ENCODE results near the gene SYTL2.
"Not testable (repeated sequence)": the region's sequence is repeated elsewhere in the genome, so short reads cannot be mapped to it uniquely, and the experiment has no call there.

SYTL2 gene

GRCh38 chr11:85810871-85811611 lies at the start of gene SYTL2:
SYTL2 (minus strand) TSS chr11:85811141; CDS start chr11:85757725, 53,416 bp downstream.
- DNase-seq (ENCODE audit: low read depth), result peak; percentile 58

- DNase-seq (ENCODE audit: low read depth), result not testable (repeated sequence)
Measured at GRCh38 chr11:85859541-85859940, 48.6 kb upstream of the SYTL2 start.

- no peak for DNase-seq (ENCODE audit: low read depth)
Measured at GRCh38 chr11:85857098-85857497, 46.2 kb upstream of the SYTL2 start.

- no peak for DNase-seq (ENCODE audit: low read depth)
Measured at GRCh38 chr11:85855341-85855656, 44.4 kb upstream of the SYTL2 start, which contains the start of gene CCDC83. CCDC83 (plus strand) TSS chr11:85855383; CDS start chr11:85865124, 9,741 bp downstream.

GRCh38 chr11:85854557-85855340 lies 43.8 kb upstream of the SYTL2 start:
- peak; percentile 82 for DNase-seq (ENCODE audit: low read depth)

GRCh38 chr11:85854212-85854556 lies 43.2 kb upstream of the SYTL2 start:
- DNase-seq (ENCODE audit: low read depth), result no peak

- DNase-seq (ENCODE audit: low read depth), result not testable (repeated sequence)
Measured at GRCh38 chr11:85853541-85853940, 42.6 kb upstream of the SYTL2 start.

- DNase-seq (ENCODE audit: low read depth), result not testable (repeated sequence)
Measured at GRCh38 chr11:85852754-85853153, 41.8 kb upstream of the SYTL2 start.

- DNase-seq (ENCODE audit: low read depth), result no peak
Measured at GRCh38 chr11:85848556-85848955, 37.6 kb upstream of the SYTL2 start.

GRCh38 chr11:85848006-85848405 lies 37.1 kb upstream of the SYTL2 start:
- DNase-seq (ENCODE audit: low read depth), result no peak

GRCh38 chr11:85847436-85847835 lies 36.5 kb upstream of the SYTL2 start:
- no peak for DNase-seq (ENCODE audit: low read depth)

GRCh38 chr11:85845124-85845631 lies 34.2 kb upstream of the SYTL2 start:
- DNase-seq (ENCODE audit: low read depth), result no peak

GRCh38 chr11:85844439-85845123 lies 33.6 kb upstream of the SYTL2 start:
- DNase-seq (ENCODE audit: low read depth), result no peak

GRCh38 chr11:85843929-85844328 lies 33.0 kb upstream of the SYTL2 start:
- no peak for DNase-seq (ENCODE audit: low read depth)

GRCh38 chr11:85840932-85841331 lies 30.0 kb upstream of the SYTL2 start:
- DNase-seq (ENCODE audit: low read depth), result not testable (repeated sequence)

- no peak for DNase-seq (ENCODE audit: low read depth)
Measured at GRCh38 chr11:85835729-85836128, 24.8 kb upstream of the SYTL2 start.

GRCh38 chr11:85835263-85835662 lies 24.3 kb upstream of the SYTL2 start:
- DNase-seq (ENCODE audit: low read depth), result no peak

- no peak for DNase-seq (ENCODE audit: low read depth)
Measured at GRCh38 chr11:85831050-85831449, 20.1 kb upstream of the SYTL2 start.

- DNase-seq (ENCODE audit: low read depth), result no peak
Measured at GRCh38 chr11:85829172-85829571, 18.2 kb upstream of the SYTL2 start.

- no peak for DNase-seq (ENCODE audit: low read depth)
Measured at GRCh38 chr11:85828640-85828978, 17.7 kb upstream of the SYTL2 start.

- no peak for DNase-seq (ENCODE audit: low read depth)
Measured at GRCh38 chr11:85827748-85828639, 17.1 kb upstream of the SYTL2 start.

Measured in activated gamma-delta T cell treated with anti-CD3 and anti-CD28 coated beads, Interleukin-2, amount 50 U/mL, for 16 hours (primary cell).